HL-60 (cell line): ENCODE data around the gene ARPC1B.

Experiments used
- DNase-seq, 2 experiments: peaks; one replicate each; pipeline ENCODE4 v3.0.0-alpha.2; 2010 to 2020; ENCODE audit warnings: low read depth in 1 of 2, low spot score in 1 of 2
- H3K27ac ChIP-seq: fragments of 250-450 bp; sonication (Bioruptor Pico); replicated peaks from 2 replicates; pipeline ENCODE4 v1.5.1; 2020; ENCODE audit warnings: mild to moderate bottlenecking, moderate library complexity
- H3K27me3 ChIP-seq: fragments of 250-450 bp; sonication (Bioruptor Pico); 2 replicates; pipeline ENCODE4 v1.5.1; 2021; ENCODE audit warnings: mild to moderate bottlenecking, moderate library complexity; ENCODE audit not compliant: insufficient read depth, poor library complexity, severe bottlenecking
- H3K4me3 ChIP-seq: replicated peaks from 2 replicates; pipeline ENCODE4 v1.5.1; 2011; ENCODE audit warnings: mild to moderate bottlenecking, control low read depth, low read length; ENCODE audit not compliant: insufficient read depth
- GABPA ChIP-seq: IDR thresholded peaks from 2 replicates; pipeline ENCODE4 v1.6.1; 2012; ENCODE audit warnings: low read depth
- POLR2AphosphoS5 ChIP-seq: IDR thresholded peaks from 2 replicates; pipeline ENCODE4 v1.6.1; 2012; ENCODE audit warnings: low read depth
- REST ChIP-seq: IDR thresholded peaks from 2 replicates; pipeline ENCODE4 v1.6.1; 2012; ENCODE audit warnings: low read depth; ENCODE audit not compliant: insufficient replicate concordance
- SPI1 ChIP-seq: IDR thresholded peaks from 2 replicates; pipeline ENCODE4 v1.6.1; 2012; ENCODE audit warnings: low read depth, mild to moderate bottlenecking, borderline replicate concordance
- TF ChIP-seq, protein P1 (sequence below): IDR thresholded peaks from one replicate; pipeline ENCODE4 v1.5.1; 2011; ENCODE audit warnings: low read length, control low read depth, inconsistent platforms; ENCODE audit not compliant: insufficient read depth

Gene ARPC1B

DNA sequence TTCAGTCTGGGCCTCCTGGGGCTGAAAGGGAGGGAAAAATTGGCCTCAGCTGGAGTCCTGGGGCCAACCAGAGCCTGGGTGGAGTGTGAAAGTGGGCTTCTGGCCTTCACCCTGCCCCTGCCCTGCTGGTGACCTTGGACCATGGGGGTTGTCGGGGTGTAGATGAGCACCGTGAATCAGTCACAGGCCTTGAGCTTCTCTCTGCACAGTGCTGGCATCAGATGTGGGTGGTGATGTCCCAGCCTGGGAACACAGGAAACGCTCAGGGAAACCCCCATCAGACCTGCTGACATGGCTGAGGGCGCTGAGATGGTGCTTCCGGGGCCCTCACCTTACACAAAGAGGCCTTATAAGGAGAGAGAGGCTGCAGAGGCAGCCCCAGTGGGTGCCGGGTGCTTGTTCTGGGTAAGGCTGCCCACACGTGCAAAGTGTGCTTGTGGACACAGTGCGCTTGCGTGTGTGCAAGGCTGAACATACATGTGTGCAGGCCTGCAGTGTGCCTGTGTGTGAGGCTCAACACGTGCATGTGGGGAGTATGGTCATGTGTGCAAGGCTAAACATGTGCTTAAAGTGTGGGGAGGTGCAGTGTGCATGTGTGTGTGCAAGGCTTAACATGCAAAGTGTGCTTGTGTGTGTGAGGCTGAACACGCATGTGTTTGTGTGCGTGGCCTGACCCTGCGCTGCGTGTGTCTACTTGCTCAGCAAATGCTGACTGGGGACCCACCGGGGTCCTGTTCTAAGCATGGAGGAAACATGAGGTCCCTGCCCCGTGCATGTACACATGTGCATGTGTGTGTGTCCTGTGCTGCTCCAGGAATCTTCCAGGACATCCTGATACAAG lies 6.5 kb downstream of the ARPC1B start:
- no peaks in the 10 kb centered on the region for H3K27me3 ChIP-seq
- peak overlapping the region; percentile 33 for H3K4me3 ChIP-seq
- peak overlapping the region; percentile 86 for H3K27ac ChIP-seq
- TF ChIP-seq REST, result no peak
- peak; percentile 39; the same call in 1 of the 2 replicates for TF ChIP-seq POLR2AphosphoS5
- DNase-seq, result peak in 1 of 2 experiments; percentile 52

DNA sequence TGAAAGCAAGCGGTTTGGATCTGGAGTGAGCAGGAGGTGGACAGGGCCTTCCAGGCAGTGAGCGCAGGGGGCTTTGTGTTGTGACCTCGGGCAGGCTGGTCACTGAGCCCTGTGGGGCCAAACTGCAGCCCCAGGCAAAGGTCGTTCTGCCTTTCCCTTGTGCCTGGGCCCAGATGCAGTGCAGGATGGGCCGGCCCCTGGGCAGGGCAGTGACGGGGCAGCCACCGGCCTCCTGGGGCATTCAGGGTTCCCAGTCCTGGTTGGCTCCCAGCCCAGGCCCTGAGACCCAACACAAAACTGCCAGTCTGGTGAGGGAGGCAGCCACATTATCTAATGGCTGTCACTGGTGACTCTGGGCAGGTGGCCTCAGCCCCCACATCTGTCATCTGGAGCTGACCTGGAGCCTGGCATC lies 7.1 kb downstream of the ARPC1B start:
- no peaks in the 10 kb centered on the region for H3K27me3 ChIP-seq
- H3K4me3 ChIP-seq, result no peak overlapping the region
- peak overlapping the region; percentile 86 for H3K27ac ChIP-seq
- no peak for DNase-seq
- TF ChIP-seq, protein P1, sequence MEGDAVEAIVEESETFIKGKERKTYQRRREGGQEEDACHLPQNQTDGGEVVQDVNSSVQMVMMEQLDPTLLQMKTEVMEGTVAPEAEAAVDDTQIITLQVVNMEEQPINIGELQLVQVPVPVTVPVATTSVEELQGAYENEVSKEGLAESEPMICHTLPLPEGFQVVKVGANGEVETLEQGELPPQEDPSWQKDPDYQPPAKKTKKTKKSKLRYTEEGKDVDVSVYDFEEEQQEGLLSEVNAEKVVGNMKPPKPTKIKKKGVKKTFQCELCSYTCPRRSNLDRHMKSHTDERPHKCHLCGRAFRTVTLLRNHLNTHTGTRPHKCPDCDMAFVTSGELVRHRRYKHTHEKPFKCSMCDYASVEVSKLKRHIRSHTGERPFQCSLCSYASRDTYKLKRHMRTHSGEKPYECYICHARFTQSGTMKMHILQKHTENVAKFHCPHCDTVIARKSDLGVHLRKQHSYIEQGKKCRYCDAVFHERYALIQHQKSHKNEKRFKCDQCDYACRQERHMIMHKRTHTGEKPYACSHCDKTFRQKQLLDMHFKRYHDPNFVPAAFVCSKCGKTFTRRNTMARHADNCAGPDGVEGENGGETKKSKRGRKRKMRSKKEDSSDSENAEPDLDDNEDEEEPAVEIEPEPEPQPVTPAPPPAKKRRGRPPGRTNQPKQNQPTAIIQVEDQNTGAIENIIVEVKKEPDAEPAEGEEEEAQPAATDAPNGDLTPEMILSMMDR, result no peak
- TF ChIP-seq POLR2AphosphoS5, result peak; percentile 23; the same call in 1 of the 2 replicates

GRCh38 chr7:99383203-99383602 lies 8.7 kb downstream of the ARPC1B start:
- DNase-seq, result no peak
- H3K27me3 ChIP-seq, result no peaks in the 10 kb centered on the region
- no peak overlapping the region for H3K27ac ChIP-seq
- no peak for TF ChIP-seq POLR2AphosphoS5
- TF ChIP-seq, protein P1, result no peak
- TF ChIP-seq GABPA, result no peak
- no peak for TF ChIP-seq REST
- no peak for TF ChIP-seq SPI1
- H3K4me3 ChIP-seq, result no peak overlapping the region

- TF ChIP-seq, protein P1, result no peak
- TF ChIP-seq SPI1, result no peak
- TF ChIP-seq REST, result no peak
- no peak for TF ChIP-seq GABPA
- TF ChIP-seq POLR2AphosphoS5, result no peak
- Histone ChIP-seq H3K27ac (peak overlapping the region; percentile 25; the same call in 1 of the 2 replicates), H3K27me3 (no peaks in the 10 kb centered on the region), H3K4me3 (no peak overlapping the region)
- no peak for DNase-seq
Measured at GRCh38 chr7:99383791-99384370, 9.4 kb downstream of the ARPC1B start.
